Mesenchymal stem cell (in vitro differentiated cells and primary cell): Measurements from ENCODE around the gene ADORA2B.

Experiments used
- DNase-seq: peaks from one replicate; pipeline ENCODE4 v3.0.0-alpha.2; 2013
- H2AFZ ChIP-seq: one replicate; pipeline ENCODE4 v1.6.1; 2013; ENCODE audit warnings: low read depth, mild to moderate bottlenecking, control low read depth, inconsistent platforms, low read length, moderate library complexity
- H2AK5ac ChIP-seq: 2 replicates; pipeline ENCODE4 v1.6.1; 2013; ENCODE audit warnings: low read length, moderate library complexity, mild to moderate bottlenecking, inconsistent platforms; ENCODE audit not compliant: severe bottlenecking
- H2BK120ac ChIP-seq: one replicate; pipeline ENCODE4 v1.6.1; 2013; ENCODE audit warnings: low read depth, mild to moderate bottlenecking, inconsistent platforms, low read length, moderate library complexity
- H2BK12ac ChIP-seq, 2 experiments: one replicate each; pipeline ENCODE4 v1.6.1; 2013; ENCODE audit warnings: inconsistent platforms in 2 of 2, low read length in 2 of 2, mild to moderate bottlenecking in 2 of 2, moderate library complexity in 2 of 2, control low read depth in 1 of 2
- H2BK15ac ChIP-seq: one replicate; pipeline ENCODE4 v1.6.1; 2013; ENCODE audit warnings: mild to moderate bottlenecking, low read depth, inconsistent platforms; ENCODE audit not compliant: poor library complexity, severe bottlenecking
- H2BK5ac ChIP-seq: 2 replicates; pipeline ENCODE4 v1.6.1; 2013; ENCODE audit warnings: low read depth, mild to moderate bottlenecking, low read length, control low read depth, inconsistent platforms; ENCODE audit not compliant: poor library complexity, severe bottlenecking
- H3K14ac ChIP-seq, 2 experiments: one replicate each; pipeline ENCODE4 v1.6.1; 2013; ENCODE audit warnings: inconsistent platforms in 2 of 2, low read length in 2 of 2, control low read depth in 1 of 2, mild to moderate bottlenecking in 1 of 2, moderate library complexity in 1 of 2
- H3K18ac ChIP-seq, 2 experiments: one replicate each; pipeline ENCODE4 v1.6.1; 2013; ENCODE audit warnings: inconsistent platforms in 2 of 2, low read length in 2 of 2, control low read depth in 1 of 2, low read depth in 1 of 2, mild to moderate bottlenecking in 1 of 2
- H3K23ac ChIP-seq, 2 experiments: one replicate each; pipeline ENCODE4 v1.6.1; 2013; ENCODE audit warnings: inconsistent platforms in 2 of 2, low read length in 2 of 2, mild to moderate bottlenecking in 2 of 2, moderate library complexity in 2 of 2, control low read depth in 1 of 2
- H3K27ac ChIP-seq: 2 replicates; pipeline ENCODE4 v1.5.1; 2013; ENCODE audit warnings: mild to moderate bottlenecking, moderate library complexity, low read length, control low read depth, inconsistent platforms; ENCODE audit not compliant: poor library complexity, severe bottlenecking
- H3K27me3 ChIP-seq, 2 experiments: 2 replicates each; pipeline versions ENCODE4 v1.6.1 to v1.7.0; 2013; ENCODE audit warnings: low read length in 2 of 2, mild to moderate bottlenecking in 2 of 2, moderate library complexity in 2 of 2, control low read depth in 1 of 2, inconsistent platforms in 1 of 2; ENCODE audit not compliant: control insufficient read depth in 1 of 2, insufficient read depth in 1 of 2
- H3K36me3 ChIP-seq, 2 experiments: 2 replicates each; pipeline versions ENCODE4 v1.6.1 to v1.7.0; 2013; ENCODE audit warnings: low read length in 2 of 2, control low read depth in 1 of 2, inconsistent platforms in 1 of 2, low read depth in 1 of 2, mild to moderate bottlenecking in 1 of 2; ENCODE audit not compliant: insufficient read depth in 2 of 2, control insufficient read depth in 1 of 2
- H3K4ac ChIP-seq, 2 experiments: one replicate each; pipeline ENCODE4 v1.6.1; 2013; ENCODE audit warnings: inconsistent platforms in 2 of 2, low read length in 2 of 2, mild to moderate bottlenecking in 2 of 2, moderate library complexity in 2 of 2, control low read depth in 1 of 2, low read depth in 1 of 2
- H3K4me1 ChIP-seq: 2 replicates; pipeline ENCODE4 v1.6.1; 2013; ENCODE audit warnings: low read depth, low read length, control low read depth; ENCODE audit not compliant: control insufficient read depth, insufficient read depth
- H3K4me2 ChIP-seq: 2 replicates; pipeline ENCODE4 v1.6.1; 2013; ENCODE audit warnings: low read length, mild to moderate bottlenecking, inconsistent platforms; ENCODE audit not compliant: poor library complexity, severe bottlenecking
- H3K4me3 ChIP-seq, 2 experiments: 2 replicates each; pipeline versions ENCODE4 v1.5.1 to v1.7.0; 2013; ENCODE audit warnings: low read length in 2 of 2, mild to moderate bottlenecking in 2 of 2, control low read depth in 1 of 2, low read depth in 1 of 2; ENCODE audit not compliant: insufficient read depth in 1 of 2
- H3K79me1 ChIP-seq: replicated peaks from 2 replicates; pipeline ENCODE4 v1.6.1; 2013; ENCODE audit warnings: mild to moderate bottlenecking, control low read depth, low read length, inconsistent platforms; ENCODE audit not compliant: poor library complexity, severe bottlenecking
- H3K9ac ChIP-seq: 2 replicates; pipeline ENCODE4 v1.7.0; 2013; ENCODE audit warnings: mild to moderate bottlenecking, low read length, moderate library complexity
- H3K9me3 ChIP-seq: 2 replicates; pipeline ENCODE4 v1.7.0; 2013; ENCODE audit warnings: mild to moderate bottlenecking, low read length; ENCODE audit not compliant: control insufficient read depth
- H4K8ac ChIP-seq: one replicate; pipeline ENCODE4 v1.6.1; 2013; ENCODE audit warnings: inconsistent platforms, mild to moderate bottlenecking, low read length, moderate library complexity
- H4K91ac ChIP-seq: one replicate; pipeline ENCODE4 v1.6.1; 2013; ENCODE audit warnings: mild to moderate bottlenecking, low read length, inconsistent platforms
- WGBS: methylation state at CpG from one replicate; pipeline ENCODE4 v1.1.7; 2013; ENCODE audit warnings: mixed read lengths; 5-methylcytosine and 5-hydroxymethylcytosine counted together

ADORA2B gene

DNA sequence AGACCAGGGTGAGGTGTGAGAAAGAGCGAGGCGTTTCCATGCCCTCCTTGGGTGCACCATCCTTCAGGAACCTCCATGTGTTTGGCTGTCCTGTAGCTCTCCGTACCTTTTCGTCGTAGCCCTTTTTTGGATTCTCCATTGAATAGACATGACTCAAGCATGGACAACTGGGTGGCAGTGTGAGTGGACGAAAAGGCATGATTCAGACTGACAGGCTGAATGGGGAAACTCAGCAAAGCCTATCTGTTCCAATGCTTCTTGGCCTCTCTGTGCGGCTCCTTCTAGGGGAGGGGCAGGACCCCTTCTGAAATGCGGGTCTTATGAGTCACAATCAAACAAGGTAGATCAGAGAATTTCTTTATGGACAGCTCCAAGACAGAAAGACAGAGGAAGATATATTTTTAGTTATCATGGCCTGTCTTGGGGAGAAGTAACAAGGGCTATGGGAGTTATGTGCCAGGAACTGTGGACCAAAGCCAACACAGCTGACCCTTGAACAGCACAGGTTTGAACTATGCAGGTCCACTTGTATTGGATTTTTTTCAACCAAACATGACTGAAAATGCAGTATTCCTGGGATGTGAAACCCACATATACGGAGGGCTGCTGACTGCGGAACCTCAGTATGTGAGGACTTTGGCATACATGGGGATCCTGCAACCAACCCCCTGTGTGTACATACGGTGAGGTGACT, 22.9 kb downstream of the ADORA2B start:
- Histone ChIP-seq H3K4me1 (peaks cover 32% of the 10 kb centered on the region), H2AK5ac (peak overlapping the region; percentile 40), H3K18ac (peak overlapping the region in 1 of 2 experiments; percentile 1), H2AFZ (no peak overlapping the region), H4K91ac (no peak overlapping the region), H2BK12ac (peak overlapping the region in 1 of 2 experiments; percentile 9), H3K9me3 (no peaks in the 10 kb centered on the region), H4K8ac (no peak overlapping the region), H3K27me3 (no peaks in the 10 kb centered on the region), H3K36me3 (peaks cover 0 to 3% of the 10 kb centered on the region in 2 experiments), H2BK5ac (no peak overlapping the region), H3K4me3 (no peak overlapping the region), H3K4me2 (no peak overlapping the region), H3K27ac (peak overlapping the region; percentile 88), H3K4ac (peak overlapping the region in 1 of 2 experiments; percentile 0), H2BK15ac (no peak overlapping the region), H3K79me1 (peaks cover 29% of the 10 kb centered on the region), H3K14ac (peak overlapping the region in 1 of 2 experiments; percentile 14), H3K9ac (no peak overlapping the region), H2BK120ac (no peak overlapping the region), H3K23ac (no peak overlapping the region)
- DNase-seq, result no peak
- WGBS, result 93% methylated on average over 11 of the region's 11 CpGs

DNA sequence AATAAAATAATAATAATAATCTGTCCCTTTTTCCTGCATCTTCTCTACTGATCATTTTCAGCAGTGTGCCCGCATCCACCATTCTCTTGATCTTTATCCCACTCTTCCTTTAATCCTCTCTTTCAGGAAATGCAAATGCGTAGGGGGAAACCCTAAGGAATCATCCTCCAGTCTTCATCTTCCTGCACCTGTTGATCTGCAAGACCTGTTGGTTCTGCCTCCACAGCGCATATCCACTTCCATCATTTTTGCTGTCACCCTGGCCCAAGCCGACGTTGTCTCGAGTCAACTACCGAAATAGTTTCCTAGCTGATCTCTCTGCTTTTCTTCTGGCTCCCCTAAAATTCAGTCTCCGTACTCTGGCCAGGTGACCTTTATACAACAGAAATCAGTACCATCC, 24.5 kb downstream of the ADORA2B start:
- WGBS, result 98% methylated on average over 8 of the region's 8 CpGs

GRCh38 chr17:15970500-15970899, 25.6 kb downstream of the ADORA2B start:
- Histone ChIP-seq H2BK12ac (no peak overlapping the region), H4K8ac (no peak overlapping the region), H2AK5ac (no peak overlapping the region), H3K27me3 (no peaks in the 10 kb centered on the region), H2BK15ac (no peak overlapping the region), H4K91ac (no peak overlapping the region), H3K79me1 (peaks cover 39% of the 10 kb centered on the region), H3K4me2 (no peak overlapping the region), H3K27ac (no peak overlapping the region), H2BK120ac (no peak overlapping the region), H2BK5ac (no peak overlapping the region), H3K9ac (no peak overlapping the region), H3K36me3 (peaks cover 7 to 13% of the 10 kb centered on the region in 2 experiments), H3K4me1 (peaks cover 24% of the 10 kb centered on the region), H3K4me3 (no peak overlapping the region), H2AFZ (no peak overlapping the region), H3K14ac (no peak overlapping the region), H3K18ac (no peak overlapping the region), H3K4ac (no peak overlapping the region), H3K9me3 (no peaks in the 10 kb centered on the region), H3K23ac (no peak overlapping the region)
- 100% methylated on average over 2 of the region's 2 CpGs for WGBS
- no peak for DNase-seq

More for the DNA sequence above, 24.5 kb downstream of the ADORA2B start:
- no peak overlapping the region for H3K4me2 ChIP-seq
- H3K18ac ChIP-seq, result no peak overlapping the region
- H3K4me1 ChIP-seq, result peaks cover 28% of the 10 kb centered on the region
- no peak overlapping the region for H2AK5ac ChIP-seq
- no peak overlapping the region for H2BK5ac ChIP-seq
- H3K27ac ChIP-seq, result no peak overlapping the region
- H4K8ac ChIP-seq, result no peak overlapping the region
- no peak overlapping the region for H3K4ac ChIP-seq
- no peak overlapping the region for H2BK12ac ChIP-seq
- no peaks in the 10 kb centered on the region for H3K9me3 ChIP-seq
- no peak overlapping the region for H4K91ac ChIP-seq
- H3K27me3 ChIP-seq, result no peaks in the 10 kb centered on the region
- peaks cover 32% of the 10 kb centered on the region for H3K79me1 ChIP-seq
- no peak overlapping the region for H3K23ac ChIP-seq
- H2BK15ac ChIP-seq, result no peak overlapping the region
- no peak overlapping the region for H2BK120ac ChIP-seq
- H3K14ac ChIP-seq, result no peak overlapping the region
- no peak for DNase-seq
- no peak overlapping the region for H3K9ac ChIP-seq
- no peak overlapping the region for H3K4me3 ChIP-seq
- H3K36me3 ChIP-seq, result peaks cover 0 to 3% of the 10 kb centered on the region in 2 experiments
- H2AFZ ChIP-seq, result no peak overlapping the region

GRCh38 chr17:15971098-15971678, 26.3 kb downstream of the ADORA2B start:
- Histone ChIP-seq H2AK5ac (no peak overlapping the region), H3K4me2 (no peak overlapping the region), H3K36me3 (peaks cover 7 to 15% of the 10 kb centered on the region in 2 experiments), H3K4me1 (peaks cover 20% of the 10 kb centered on the region), H2BK120ac (no peak overlapping the region), H3K4ac (no peak overlapping the region), H4K8ac (no peak overlapping the region), H3K27ac (no peak overlapping the region), H3K9ac (no peak overlapping the region), H2BK12ac (no peak overlapping the region), H4K91ac (no peak overlapping the region), H3K18ac (peak overlapping the region in 1 of 2 experiments; percentile 4), H3K27me3 (no peaks in the 10 kb centered on the region), H2AFZ (no peak overlapping the region), H3K9me3 (no peaks in the 10 kb centered on the region), H2BK15ac (no peak overlapping the region), H3K79me1 (peaks cover 39% of the 10 kb centered on the region), H3K4me3 (no peak overlapping the region), H2BK5ac (no peak overlapping the region), H3K23ac (no peak overlapping the region), H3K14ac (no peak overlapping the region)
- whole genome bisulfite sequencing, result 96% methylated on average over 4 of the region's 5 CpGs
- DNase-seq, result no peak
